IPS-20b (cell line): ENCODE data around the gene ALPI.

Source experiments
- H3K27ac ChIP-seq: one replicate; pipeline ENCODE4 v1.5.1; 2013; ENCODE audit warnings: low read length
- H3K27me3 ChIP-seq: 2 replicates; pipeline ENCODE4 v1.6.1; 2013; ENCODE audit warnings: mild to moderate bottlenecking, low read length, inconsistent platforms; ENCODE audit not compliant: insufficient read depth
- H3K36me3 ChIP-seq: 2 replicates; pipeline ENCODE4 v1.6.1; 2013; ENCODE audit warnings: low read depth, mild to moderate bottlenecking, inconsistent platforms, low read length, moderate library complexity; ENCODE audit not compliant: insufficient read depth
- H3K4me1 ChIP-seq: 2 replicates; pipeline ENCODE4 v1.6.1; 2013; ENCODE audit warnings: mild to moderate bottlenecking, control low read depth, inconsistent platforms, low read length, moderate library complexity; ENCODE audit not compliant: insufficient read depth
- H3K4me3 ChIP-seq: 2 replicates; pipeline ENCODE4 v1.5.1; 2013; ENCODE audit warnings: mild to moderate bottlenecking, low read length, inconsistent platforms
- H3K9ac ChIP-seq: 2 replicates; pipeline ENCODE4 v1.6.1; 2013; ENCODE audit warnings: low read depth, mild to moderate bottlenecking, inconsistent platforms, low read length, moderate library complexity
- H3K9me3 ChIP-seq: 2 replicates; pipeline ENCODE4 v1.6.1; 2013; ENCODE audit warnings: mild to moderate bottlenecking, low read depth, low read length, inconsistent platforms; ENCODE audit not compliant: insufficient read depth

The ALPI gene

GRCh38 chr2:232459419-232460035 is 3.6 kb downstream of the ALPI start:
- Histone ChIP-seq H3K4me3 (no peak overlapping the region), H3K27me3 (no peaks in the 10 kb centered on the region), H3K4me1 (no peaks in the 10 kb centered on the region), H3K9me3 (no peaks in the 10 kb centered on the region), H3K27ac (no peak overlapping the region), H3K9ac (no peak overlapping the region), H3K36me3 (no peaks in the 10 kb centered on the region)

DNA sequence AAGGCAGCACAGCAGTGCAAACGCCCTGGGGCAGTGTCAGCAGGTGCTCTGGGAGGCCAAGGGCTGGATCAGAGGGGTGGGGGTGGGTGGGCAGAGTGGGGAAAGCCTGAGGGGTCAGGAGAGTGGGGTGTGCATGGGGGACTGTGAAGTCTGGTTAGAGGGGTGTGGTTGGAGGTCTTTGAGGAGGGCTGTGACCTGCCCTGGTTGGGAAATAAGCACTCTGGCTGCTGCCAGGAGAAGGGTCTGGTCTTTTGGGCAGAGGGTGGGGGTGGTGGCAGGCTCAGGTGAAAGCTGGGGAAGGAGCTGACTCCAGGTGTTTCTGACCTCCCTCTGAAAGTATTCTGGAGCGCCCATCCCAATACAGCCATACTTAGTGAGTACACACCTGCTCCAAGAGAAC is 4.2 kb downstream of the ALPI start:
- Histone ChIP-seq H3K27me3 (no peaks in the 10 kb centered on the region), H3K9ac (no peak overlapping the region), H3K4me3 (no peak overlapping the region), H3K9me3 (no peaks in the 10 kb centered on the region), H3K27ac (no peak overlapping the region), H3K4me1 (no peaks in the 10 kb centered on the region), H3K36me3 (no peaks in the 10 kb centered on the region)

- H3K4me1 ChIP-seq = no peaks in the 10 kb centered on the region
Observed at GRCh38 chr2:232463701-232464543, 8.0 kb downstream of the ALPI start.

GRCh38 chr2:232464544-232464885 is 8.6 kb downstream of the ALPI start:
- no peaks in the 10 kb centered on the region for H3K4me1 ChIP-seq

More at GRCh38 chr2:232463701-232464543, 8.0 kb downstream of the ALPI start:
- H3K36me3 ChIP-seq = no peaks in the 10 kb centered on the region
- no peak overlapping the region for H3K27ac ChIP-seq
- H3K4me3 ChIP-seq = no peak overlapping the region
- no peaks in the 10 kb centered on the region for H3K27me3 ChIP-seq
- H3K9ac ChIP-seq = no peak overlapping the region
- H3K9me3 ChIP-seq = no peaks in the 10 kb centered on the region

DNA sequence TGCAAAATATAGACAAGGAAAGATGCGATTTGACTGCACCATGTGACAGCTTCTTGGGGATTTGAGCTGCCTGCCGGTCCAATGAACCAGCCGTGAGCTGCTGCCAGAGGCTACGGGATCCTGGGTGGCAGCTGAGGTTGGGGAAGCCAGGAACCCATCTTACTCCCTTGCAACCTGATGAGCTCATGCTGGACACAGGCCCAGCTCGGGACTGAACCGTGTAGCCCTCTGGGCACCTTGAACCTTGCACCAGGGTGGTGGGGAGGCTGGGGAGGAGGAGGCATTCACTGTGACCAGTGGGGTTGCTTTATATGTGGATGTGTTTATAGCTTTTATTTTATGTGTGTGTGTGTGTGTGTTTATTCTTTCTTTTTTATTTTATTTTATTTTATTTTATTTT is 9.1 kb downstream of the ALPI start:
- H3K4me3 ChIP-seq = no peak overlapping the region
- H3K36me3 ChIP-seq = no peaks in the 10 kb centered on the region
- no peaks in the 10 kb centered on the region for H3K27me3 ChIP-seq
- no peak overlapping the region for H3K27ac ChIP-seq
- no peaks in the 10 kb centered on the region for H3K4me1 ChIP-seq
- H3K9ac ChIP-seq = no peak overlapping the region
- no peaks in the 10 kb centered on the region for H3K9me3 ChIP-seq

More at GRCh38 chr2:232464544-232464885, 8.6 kb downstream of the ALPI start:
- no peak overlapping the region for H3K4me3 ChIP-seq
- H3K9ac ChIP-seq = no peak overlapping the region
- no peaks in the 10 kb centered on the region for H3K9me3 ChIP-seq
- H3K36me3 ChIP-seq = no peaks in the 10 kb centered on the region
- H3K27me3 ChIP-seq = no peaks in the 10 kb centered on the region
- H3K27ac ChIP-seq = no peak overlapping the region

GRCh38 chr2:232466221-232466620 is 10.3 kb downstream of the ALPI start:
- no peak overlapping the region for H3K27ac ChIP-seq
- H3K9ac ChIP-seq = no peak overlapping the region
- H3K36me3 ChIP-seq = no peaks in the 10 kb centered on the region

GRCh38 chr2:232473467-232473890 is 17.5 kb downstream of the ALPI start:
- Histone ChIP-seq H3K9me3 (no peaks in the 10 kb centered on the region), H3K27ac (no peak overlapping the region), H3K36me3 (no peaks in the 10 kb centered on the region), H3K4me3 (no peak overlapping the region), H3K4me1 (no peaks in the 10 kb centered on the region), H3K9ac (no peak overlapping the region), H3K27me3 (peaks cover 14% of the 10 kb centered on the region; the same call in 1 of the 2 replicates)

More at GRCh38 chr2:232466221-232466620, 10.3 kb downstream of the ALPI start:
- Histone ChIP-seq H3K9me3 (no peaks in the 10 kb centered on the region), H3K4me1 (no peaks in the 10 kb centered on the region), H3K27me3 (peaks cover 5% of the 10 kb centered on the region; the same call in 1 of the 2 replicates), H3K4me3 (no peak overlapping the region)

DNA sequence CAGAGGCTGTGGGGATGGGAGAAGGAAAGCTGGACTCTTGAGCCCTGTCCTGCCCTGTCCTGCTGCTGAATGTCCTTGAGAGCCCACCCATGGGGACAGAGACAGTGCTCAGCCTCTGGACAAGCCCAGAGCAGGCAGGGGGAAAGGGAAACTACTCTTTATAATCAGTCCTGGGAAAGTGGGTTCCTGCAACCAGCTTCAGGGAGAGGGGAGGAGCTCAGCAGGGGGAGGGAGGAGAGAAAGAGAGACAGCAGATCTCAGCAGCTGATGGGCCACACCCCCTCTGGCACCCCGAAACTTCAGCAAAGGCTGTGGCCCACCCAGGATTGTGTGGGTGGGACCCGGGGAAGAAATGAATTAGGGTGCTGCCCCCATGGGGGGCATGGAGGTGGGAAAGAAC is 20.1 kb downstream of the ALPI start:
- no peaks in the 10 kb centered on the region for H3K9me3 ChIP-seq
- no peak overlapping the region for H3K4me3 ChIP-seq
- H3K9ac ChIP-seq = no peak overlapping the region
- no peak overlapping the region for H3K27ac ChIP-seq
- H3K4me1 ChIP-seq = no peaks in the 10 kb centered on the region
- no peaks in the 10 kb centered on the region for H3K36me3 ChIP-seq
- peaks cover 9% of the 10 kb centered on the region; the same call in 1 of the 2 replicates for H3K27me3 ChIP-seq

- no peak overlapping the region for H3K4me3 ChIP-seq
Observed at GRCh38 chr2:232476791-232477190, 20.8 kb downstream of the ALPI start.

GRCh38 chr2:232477751-232478510 is 22.0 kb downstream of the ALPI start:
- Histone ChIP-seq H3K27ac (no peak overlapping the region), H3K27me3 (peaks cover 10% of the 10 kb centered on the region; the same call in 1 of the 2 replicates), H3K9ac (no peak overlapping the region)

More at GRCh38 chr2:232476791-232477190, 20.8 kb downstream of the ALPI start:
- H3K9me3 ChIP-seq = no peaks in the 10 kb centered on the region
- H3K27me3 ChIP-seq = peaks cover 10% of the 10 kb centered on the region; the same call in 1 of the 2 replicates
- H3K9ac ChIP-seq = no peak overlapping the region
- no peaks in the 10 kb centered on the region for H3K36me3 ChIP-seq
- no peak overlapping the region for H3K27ac ChIP-seq
- H3K4me1 ChIP-seq = no peaks in the 10 kb centered on the region

GRCh38 chr2:232478571-232479340 is 22.8 kb downstream of the ALPI start:
- Histone ChIP-seq H3K9me3 (no peaks in the 10 kb centered on the region), H3K27ac (no peak overlapping the region), H3K4me1 (no peaks in the 10 kb centered on the region), H3K4me3 (no peak overlapping the region), H3K27me3 (peaks cover 18% of the 10 kb centered on the region), H3K36me3 (no peaks in the 10 kb centered on the region), H3K9ac (no peak overlapping the region)

More at GRCh38 chr2:232477751-232478510, 22.0 kb downstream of the ALPI start:
- Histone ChIP-seq H3K4me3 (no peak overlapping the region), H3K36me3 (no peaks in the 10 kb centered on the region), H3K9me3 (no peaks in the 10 kb centered on the region), H3K4me1 (no peaks in the 10 kb centered on the region)
